OCI-LY3 (cell line): ENCODE results near the gene CHST14.

ENCODE experiments used
- H2AFZ ChIP-seq: fragments of 200-600, 300-600 bp; shearing (Covaris generic); 2 replicates; pipeline ENCODE4 v1.6.0; 2014; ENCODE audit warnings: antibody characterized with exemption, low read depth, low read length
- H3K27ac ChIP-seq: fragments of 200-600, 300-600 bp; sonication (generic); 2 replicates; pipeline ENCODE4 v1.5.1; 2014; ENCODE audit warnings: mild to moderate bottlenecking, low read length, moderate library complexity, mixed read lengths
- H3K27me3 ChIP-seq: fragments of 200-600, 300-600 bp; sonication (generic); 2 replicates; pipeline ENCODE4 v1.6.1; 2014; ENCODE audit warnings: low read depth, low read length, mixed read lengths
- H3K36me3 ChIP-seq: fragments of 200-600, 300-600 bp; sonication (generic); replicated peaks from 2 replicates; pipeline ENCODE3; 2014; ENCODE audit warnings: low read depth, low read length, mixed read lengths
- H3K4me1 ChIP-seq: fragments of 300-600, 200-600 bp; sonication (generic); 2 replicates; pipeline ENCODE4 v1.6.1; 2014; ENCODE audit warnings: low read length, mixed read lengths
- H3K4me2 ChIP-seq: fragments of 200-600, 300-600 bp; sonication (generic); 2 replicates; pipeline ENCODE4 v1.6.1; 2014; ENCODE audit warnings: low read length, mixed read lengths
- H3K4me3 ChIP-seq: fragments of 300-600, 200-600 bp; sonication (generic); 2 replicates; pipeline ENCODE4 v1.5.1; 2014; ENCODE audit warnings: antibody characterized with exemption, mild to moderate bottlenecking, low read length, moderate library complexity
- H3K79me2 ChIP-seq: fragments of 300-600, 200-600 bp; shearing (Covaris generic); 2 replicates; pipeline ENCODE4 v1.6.1; 2014; ENCODE audit warnings: mild to moderate bottlenecking, low read length, mixed read lengths
- H3K9ac ChIP-seq: fragments of 300-600, 200-600 bp; shearing (Covaris generic); 2 replicates; pipeline ENCODE4 v1.6.0; 2014; ENCODE audit warnings: mild to moderate bottlenecking, low read length, moderate library complexity
- H3K9me3 ChIP-seq: fragments of 200-600, 300-600 bp; shearing (Covaris generic); 2 replicates; pipeline ENCODE4 v1.6.1; 2014; ENCODE audit warnings: low read length, mixed read lengths; ENCODE audit not compliant: insufficient read depth
- H4K20me1 ChIP-seq: fragments of 200-600, 300-600 bp; sonication (generic); 2 replicates; pipeline ENCODE4 v1.6.1; 2016; ENCODE audit warnings: low read length, mixed read lengths; ENCODE audit not compliant: insufficient read depth
- CTCF ChIP-seq: fragments of 200-600, 300-600 bp; sonication (generic); IDR thresholded peaks from 2 replicates; pipeline ENCODE4 v1.5.1; 2014; ENCODE audit warnings: antibody characterized with exemption, low read length, low read depth
- EZH2phosphoT487 ChIP-seq: fragments of 200-600 bp; shearing (Covaris generic); IDR thresholded peaks from 2 replicates; pipeline ENCODE4 v1.6.1; 2018; ENCODE audit warnings: antibody characterized with exemption, mixed run types, low read depth

CHST14 gene

GRCh38 chr15:40500568-40501330, 30.0 kb downstream of the CHST14 start:
- no peak overlapping the region for H3K27ac ChIP-seq
- no peaks in the 10 kb centered on the region for H3K4me1 ChIP-seq
- no peak overlapping the region for H3K4me2 ChIP-seq

GRCh38 chr15:40501487-40501886, 30.7 kb downstream of the CHST14 start:
- Histone ChIP-seq H3K27me3 (peaks cover 31% of the 10 kb centered on the region), H3K36me3 (no peaks in the 10 kb centered on the region), H3K79me2 (no peaks in the 10 kb centered on the region), H3K9me3 (no peaks in the 10 kb centered on the region), H2AFZ (no peak overlapping the region), H3K4me1 (peaks cover 1% of the 10 kb centered on the region; the same call in 1 of the 2 replicates), H3K4me3 (no peak overlapping the region), H3K27ac (no peak overlapping the region), H4K20me1 (no peaks in the 10 kb centered on the region), H3K9ac (no peak overlapping the region), H3K4me2 (no peak overlapping the region)
- TF ChIP-seq CTCF (no peak), EZH2phosphoT487 (no peak)

More at GRCh38 chr15:40500568-40501330, 30.0 kb downstream of the CHST14 start:
- no peak overlapping the region for H2AFZ ChIP-seq
- no peaks in the 10 kb centered on the region for H3K79me2 ChIP-seq
- H3K9ac ChIP-seq: no peak overlapping the region
- H4K20me1 ChIP-seq: no peaks in the 10 kb centered on the region
- no peaks in the 10 kb centered on the region for H3K9me3 ChIP-seq
- H3K36me3 ChIP-seq: no peaks in the 10 kb centered on the region
- no peak overlapping the region for H3K4me3 ChIP-seq
- peaks cover 31% of the 10 kb centered on the region for H3K27me3 ChIP-seq
- no peak for TF ChIP-seq CTCF
- TF ChIP-seq EZH2phosphoT487: no peak

- Histone ChIP-seq H4K20me1 (no peaks in the 10 kb centered on the region), H2AFZ (peak overlapping the region; percentile 59), H3K4me3 (peak overlapping the region; percentile 68), H3K27me3 (peaks cover 40% of the 10 kb centered on the region), H3K27ac (no peak overlapping the region), H3K36me3 (no peaks in the 10 kb centered on the region), H3K9ac (peak overlapping the region; percentile 14; the same call in 1 of the 2 replicates), H3K4me2 (peak overlapping the region; percentile 78), H3K9me3 (no peaks in the 10 kb centered on the region), H3K79me2 (no peaks in the 10 kb centered on the region), H3K4me1 (peaks cover 14% of the 10 kb centered on the region)
- peak; percentile 67 for TF ChIP-seq CTCF
- no peak for TF ChIP-seq EZH2phosphoT487
Measured at GRCh38 chr15:40506964-40507571, 36.3 kb downstream of the CHST14 start.

- no peak overlapping the region for H3K4me3 ChIP-seq
- H4K20me1 ChIP-seq: no peaks in the 10 kb centered on the region
- H3K27ac ChIP-seq: no peak overlapping the region
- no peaks in the 10 kb centered on the region for H3K9me3 ChIP-seq
- no peak for TF ChIP-seq EZH2phosphoT487
- no peak for TF ChIP-seq CTCF
- peaks cover 32% of the 10 kb centered on the region for H3K27me3 ChIP-seq
- H3K4me2 ChIP-seq: no peak overlapping the region
- no peaks in the 10 kb centered on the region for H3K79me2 ChIP-seq
- no peaks in the 10 kb centered on the region for H3K36me3 ChIP-seq
- H3K4me1 ChIP-seq: peaks cover 14% of the 10 kb centered on the region
- H2AFZ ChIP-seq: no peak overlapping the region
- H3K9ac ChIP-seq: no peak overlapping the region
Measured at GRCh38 chr15:40508216-40508615, 37.4 kb downstream of the CHST14 start.
